Activated T-cell treated with anti-CD3 and anti-CD28 coated beads for 1 hour (primary cell): ENCODE results near the gene PI4KA.

ENCODE experiments used
- DNase-seq: peaks from one replicate; pipeline ENCODE4 v3.0.0-alpha.2; 2020; ENCODE audit warnings: low read depth

The PI4KA gene

DNA sequence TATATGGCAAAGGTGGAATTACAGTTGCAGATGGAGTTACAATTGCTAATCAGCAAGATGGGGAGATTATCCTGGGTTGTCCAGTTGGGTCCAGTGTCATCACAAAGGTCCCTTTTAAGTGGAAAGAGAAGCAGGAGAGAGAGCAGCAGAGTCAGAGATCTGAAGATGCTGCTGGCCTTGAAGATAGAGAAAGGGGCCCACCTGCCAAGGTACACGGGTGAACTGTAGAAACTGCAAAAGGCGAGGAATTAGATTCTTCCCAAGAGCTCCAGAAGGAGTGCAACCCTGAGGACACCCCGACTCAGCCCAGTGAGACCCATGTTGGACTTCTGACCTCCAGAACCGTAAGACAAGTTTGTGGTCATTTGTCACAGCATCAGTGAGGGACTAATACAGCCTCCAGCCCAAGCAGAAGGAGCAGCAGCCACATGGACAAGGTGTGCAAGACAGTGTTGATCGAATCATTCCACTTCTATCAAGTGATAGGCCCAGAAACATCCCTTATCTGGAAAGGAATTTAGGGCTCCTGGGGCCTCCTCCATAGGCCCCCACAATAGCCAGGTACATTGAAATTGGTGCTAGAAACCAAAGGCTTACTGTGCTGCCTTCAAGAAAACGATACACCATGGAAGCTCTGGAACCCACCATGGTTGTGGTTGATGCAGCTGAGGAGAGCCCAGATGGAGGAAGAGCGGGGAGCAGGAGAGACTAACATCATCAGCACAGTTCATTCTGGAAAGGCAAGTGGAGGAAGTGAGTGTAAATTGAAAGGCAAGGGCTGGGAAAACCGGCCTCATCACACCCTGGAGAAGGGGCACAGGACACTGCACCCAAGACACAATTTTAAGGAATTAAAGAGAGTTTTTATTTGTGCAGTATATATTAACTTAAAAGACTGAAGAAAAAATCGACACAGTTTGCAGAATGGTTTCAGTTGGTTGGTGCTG, 23.5 kb upstream of the PI4KA start:
- no peak for DNase-seq

DNA sequence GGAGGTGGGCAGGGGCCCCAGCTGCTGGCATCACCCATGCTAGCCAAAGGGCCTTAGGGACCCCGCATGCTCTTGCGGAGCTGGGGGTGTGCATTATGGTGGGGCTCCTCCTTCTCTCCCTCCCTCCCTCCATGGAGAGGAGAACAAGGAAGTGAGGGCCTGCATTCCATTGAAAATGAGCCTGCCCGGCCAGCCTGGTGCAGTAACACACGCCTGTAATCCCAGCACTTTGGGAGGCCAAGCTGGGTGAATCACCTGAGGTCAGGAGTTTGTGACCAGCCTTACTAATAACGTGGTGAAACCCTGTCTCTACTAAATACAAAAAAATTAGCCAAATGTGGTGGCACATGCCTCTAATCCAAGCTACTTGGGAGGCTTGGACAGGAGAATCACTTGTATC, 22.6 kb upstream of the PI4KA start:
- no peak for DNase-seq

GRCh38 chr22:20877715-20878114, 19.1 kb upstream of the PI4KA start:
- no peak for DNase-seq

GRCh38 chr22:20875296-20875695, 16.7 kb upstream of the PI4KA start:
- DNase-seq, result no peak

DNA sequence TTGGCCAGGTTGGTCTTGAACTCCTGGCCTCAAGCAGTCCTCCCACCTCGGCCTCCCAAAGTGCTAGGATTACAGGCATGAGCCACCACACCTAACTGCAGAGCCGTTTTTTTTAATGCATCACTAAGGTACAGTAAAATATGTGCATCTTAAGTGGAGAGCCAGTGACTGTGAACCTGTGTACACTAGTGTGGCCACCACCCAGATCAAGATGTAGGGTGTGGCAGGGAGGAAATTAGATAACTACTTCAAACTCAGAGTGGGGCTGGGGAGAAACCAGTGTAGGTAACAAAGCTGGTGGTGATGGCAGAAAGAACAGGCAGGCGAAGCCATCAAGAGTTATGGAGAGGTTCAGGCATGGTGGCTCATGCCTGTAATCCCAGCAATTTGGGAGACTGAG, 14.6 kb upstream of the PI4KA start:
- no peak for DNase-seq

GRCh38 chr22:20869234-20869633, 10.6 kb upstream of the PI4KA start:
- no peak for DNase-seq

DNA sequence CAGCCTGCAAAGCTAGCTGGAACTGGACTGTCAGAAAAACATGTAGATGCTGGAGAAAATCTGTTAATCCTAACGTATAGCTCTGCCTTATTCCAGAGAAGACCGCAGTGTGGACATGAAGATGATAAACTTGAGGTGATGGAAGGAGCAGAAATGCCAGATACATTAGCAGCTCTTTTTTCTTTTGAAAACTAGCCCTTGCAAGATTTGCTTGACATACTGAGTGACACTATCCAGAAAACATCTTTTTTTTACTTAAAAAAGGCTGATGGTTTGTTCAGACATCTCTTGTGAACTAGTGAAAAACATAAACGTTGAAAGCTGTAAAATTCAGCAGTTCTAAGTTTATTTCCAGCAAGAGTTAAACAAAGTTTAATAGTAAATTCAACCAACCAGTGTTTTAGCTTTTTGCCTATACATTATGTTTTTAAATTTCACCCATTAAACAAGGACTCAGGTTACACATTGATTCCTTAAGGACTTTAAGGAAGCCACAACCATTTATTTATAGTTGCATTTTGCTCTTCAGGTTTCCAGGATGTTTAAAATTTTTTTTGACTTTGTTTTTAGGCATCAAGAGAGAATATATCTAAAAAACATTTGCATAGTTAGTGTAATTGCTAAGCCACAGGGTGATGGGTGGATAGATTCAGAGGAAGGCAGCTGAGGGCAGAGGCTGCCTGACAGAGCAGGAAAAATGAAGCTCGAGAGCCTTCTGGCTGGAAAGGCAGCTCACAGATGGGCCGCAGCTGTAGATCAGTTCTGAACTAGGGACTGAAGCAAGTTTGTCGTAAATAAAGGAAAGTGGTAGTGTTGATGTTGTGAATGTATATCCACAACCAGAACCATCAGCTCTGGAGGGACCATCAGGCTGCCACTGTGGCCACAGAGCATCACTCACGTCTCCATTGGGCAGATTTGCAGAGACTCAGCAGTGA, 9.7 kb upstream of the PI4KA start:
- no peak for DNase-seq

DNA sequence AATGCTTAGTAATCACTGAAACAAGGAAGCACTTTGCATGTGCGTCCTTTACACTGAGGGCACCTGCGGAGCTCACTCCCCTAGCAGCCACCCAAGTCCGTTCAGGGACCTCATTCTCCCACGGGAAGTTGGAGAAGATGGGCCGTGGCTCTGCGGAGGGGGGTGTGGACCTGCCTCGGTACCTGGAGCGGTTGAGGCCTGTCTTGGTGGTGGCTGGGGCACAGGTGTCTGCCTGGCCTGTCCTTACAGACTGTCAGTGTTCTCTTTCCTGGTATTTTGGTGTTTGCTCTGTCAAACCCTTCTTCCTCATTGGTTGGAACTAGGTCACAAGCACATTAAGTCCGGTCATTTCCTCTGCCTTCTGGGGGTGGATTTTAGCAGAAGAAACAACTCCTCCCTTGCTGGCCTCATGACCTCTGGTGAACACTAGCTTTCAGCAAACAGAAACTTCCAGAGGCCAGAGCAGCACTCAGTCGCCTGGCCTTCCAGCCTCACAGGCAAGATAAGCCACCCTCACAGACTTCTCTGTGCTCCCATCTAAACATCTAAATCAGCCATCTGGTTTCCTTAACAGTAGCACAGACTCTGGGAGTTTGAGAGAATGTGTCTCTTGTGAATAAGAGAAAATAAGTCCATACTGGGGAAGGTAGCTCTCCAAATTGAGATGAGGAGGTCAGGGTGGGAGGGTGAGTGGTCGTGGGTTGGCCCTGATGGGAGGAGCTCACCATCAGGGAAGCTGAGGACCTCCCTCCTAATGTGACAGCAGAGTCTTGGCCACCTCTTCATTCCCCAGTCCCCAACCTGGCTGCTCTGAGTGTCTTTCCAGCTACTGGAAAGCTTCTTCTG, 8.8 kb upstream of the PI4KA start:
- no peak for DNase-seq

- DNase-seq, result no peak
Observed at GRCh38 chr22:20866736-20867135, 8.1 kb upstream of the PI4KA start.

- no peak for DNase-seq
Observed at GRCh38 chr22:20865875-20866445, 7.3 kb upstream of the PI4KA start.

DNA sequence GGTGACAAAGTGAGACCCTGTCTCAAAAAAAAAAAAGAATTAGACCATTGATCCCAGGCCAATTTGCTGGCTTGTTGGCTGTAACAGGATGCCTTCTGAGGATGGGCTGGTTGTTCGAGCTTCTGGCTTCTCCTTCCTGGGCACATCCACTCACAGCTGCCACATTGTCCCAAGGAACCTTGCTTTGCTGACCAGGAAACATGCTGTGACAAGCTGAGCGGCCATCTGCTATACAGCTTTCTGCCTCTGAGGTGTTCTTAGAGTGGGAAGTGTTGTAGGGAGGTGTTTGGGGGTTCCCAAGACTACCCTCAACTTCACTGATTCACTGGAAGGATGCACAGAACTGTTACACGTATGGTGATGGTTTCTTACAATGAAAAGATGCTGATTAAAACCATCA, 6.7 kb upstream of the PI4KA start:
- DNase-seq, result no peak

- no peak for DNase-seq
Observed at GRCh38 chr22:20864186-20864908, 5.7 kb upstream of the PI4KA start.

- no peak for DNase-seq
Observed at GRCh38 chr22:20863366-20863765, 4.8 kb upstream of the PI4KA start.

GRCh38 chr22:20862540-20862939, 3.9 kb upstream of the PI4KA start:
- no peak for DNase-seq

GRCh38 chr22:20859615-20860014, 1.0 kb upstream of the PI4KA start:
- DNase-seq, result no peak

- DNase-seq, result peak; percentile 68
Observed at GRCh38 chr22:20857838-20858614, 585 bp downstream of the PI4KA start.

- DNase-seq, result no peak
Observed at GRCh38 chr22:20857247-20857643, 1.4 kb downstream of the PI4KA start.

DNA sequence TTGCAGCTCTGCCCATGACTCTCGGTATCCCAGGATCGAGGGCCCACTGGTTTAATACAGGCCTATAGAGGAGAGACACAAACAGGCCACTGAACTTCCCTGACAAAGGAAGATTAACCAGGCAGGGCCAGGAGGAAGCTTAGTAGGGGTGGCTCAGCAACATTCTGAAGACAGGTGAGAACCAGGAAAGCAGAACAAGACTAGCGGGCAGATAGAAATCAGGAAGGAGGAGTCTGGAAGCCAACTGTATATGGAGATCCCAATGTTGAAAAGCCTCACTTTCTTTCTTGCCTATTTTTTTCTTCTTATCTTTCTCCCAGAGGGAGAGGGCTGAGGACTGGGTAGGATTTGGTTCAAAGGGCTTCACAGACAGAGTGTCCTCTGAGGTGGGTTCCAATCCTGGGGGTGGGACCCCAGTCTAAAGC, 5.4 kb downstream of the PI4KA start:
- DNase-seq, result no peak

- no peak for DNase-seq
Observed at GRCh38 chr22:20852503-20852902, 6.1 kb downstream of the PI4KA start.

GRCh38 chr22:20852076-20852475, 6.5 kb downstream of the PI4KA start:
- DNase-seq, result no peak
